Nephron progenitor cell (in vitro differentiated cells): ENCODE results near the gene BAG2.

Source experiments
- DNase-seq: peaks from one replicate; pipeline ENCODE4 v3.0.0; 2021
- H3K27ac Mint-ChIP-seq: 2 replicates; pipeline ENCODE4 v1.8.0; 2021; ENCODE audit warnings: mild to moderate bottlenecking, moderate library complexity, mixed read lengths
- H3K27me3 Mint-ChIP-seq: 2 replicates; pipeline ENCODE4 v1.8.0; 2021; ENCODE audit warnings: mild to moderate bottlenecking, low read depth, mixed read lengths; ENCODE audit not compliant: poor library complexity
- H3K36me3 Mint-ChIP-seq: 2 replicates; pipeline ENCODE4 v1.8.0; 2021; ENCODE audit warnings: low read depth, mixed read lengths
- H3K4me1 Mint-ChIP-seq: 2 replicates; pipeline ENCODE4 v1.8.0; 2021; ENCODE audit warnings: mixed read lengths
- H3K4me3 Mint-ChIP-seq: 2 replicates; pipeline ENCODE4 v1.8.0; 2021; ENCODE audit warnings: mild to moderate bottlenecking, moderate library complexity, mixed read lengths
- H3K9me3 Mint-ChIP-seq: 2 replicates; pipeline ENCODE4 v1.8.0; 2021; ENCODE audit warnings: mild to moderate bottlenecking, moderate library complexity, mixed read lengths
- CTCF ChIP-seq: fragments of 200-600 bp; sonication (generic); IDR thresholded peaks from 2 replicates; pipeline ENCODE4 v1.5.0; 2021; ENCODE audit warnings: antibody characterized with exemption

BAG2 gene

GRCh38 chr6:57207872-57208271 lies 35.7 kb downstream of the BAG2 start:
- H3K27ac Mint-ChIP-seq = no peak overlapping the region
- no peaks in the 10 kb centered on the region for H3K27me3 Mint-ChIP-seq
- TF ChIP-seq CTCF = no peak
- H3K36me3 Mint-ChIP-seq = peaks cover 29% of the 10 kb centered on the region
- H3K4me3 Mint-ChIP-seq = no peak overlapping the region
- H3K4me1 Mint-ChIP-seq = peaks cover 5% of the 10 kb centered on the region
- no peak for DNase-seq
- no peaks in the 10 kb centered on the region for H3K9me3 Mint-ChIP-seq

GRCh38 chr6:57209030-57209429 lies 36.9 kb downstream of the BAG2 start:
- no peaks in the 10 kb centered on the region for H3K9me3 Mint-ChIP-seq
- no peak overlapping the region for H3K27ac Mint-ChIP-seq
- peaks cover 36% of the 10 kb centered on the region for H3K36me3 Mint-ChIP-seq
- no peak overlapping the region for H3K4me3 Mint-ChIP-seq
- no peak for DNase-seq
- H3K27me3 Mint-ChIP-seq = no peaks in the 10 kb centered on the region
- no peak for TF ChIP-seq CTCF
- peaks cover 5% of the 10 kb centered on the region for H3K4me1 Mint-ChIP-seq

GRCh38 chr6:57210060-57210459 lies 37.9 kb downstream of the BAG2 start:
- H3K27ac Mint-ChIP-seq = peak overlapping the region; percentile 27
- H3K27me3 Mint-ChIP-seq = no peaks in the 10 kb centered on the region
- TF ChIP-seq CTCF = no peak
- DNase-seq = no peak
- H3K4me3 Mint-ChIP-seq = no peak overlapping the region
- H3K36me3 Mint-ChIP-seq = peaks cover 46% of the 10 kb centered on the region
- peaks cover 5% of the 10 kb centered on the region for H3K4me1 Mint-ChIP-seq
- peaks cover 8% of the 10 kb centered on the region for H3K9me3 Mint-ChIP-seq

- Mint-ChIP-seq H3K4me3 (no peak overlapping the region), H3K27me3 (no peaks in the 10 kb centered on the region), H3K9me3 (peaks cover 59% of the 10 kb centered on the region), H3K36me3 (peaks cover 79% of the 10 kb centered on the region), H3K27ac (no peak overlapping the region), H3K4me1 (peaks cover under 1% of the 10 kb centered on the region)
- no peak for TF ChIP-seq CTCF
- DNase-seq = no peak
These were observed 43.1 kb downstream of the BAG2 start for GRCh38 chr6:57215260-57215659.

GRCh38 chr6:57216235-57217101 lies 44.3 kb downstream of the BAG2 start:
- no peak for DNase-seq
- no peak for TF ChIP-seq CTCF
- H3K9me3 Mint-ChIP-seq = peaks cover 62% of the 10 kb centered on the region
- H3K4me1 Mint-ChIP-seq = peaks cover 10% of the 10 kb centered on the region
- peaks cover 83% of the 10 kb centered on the region for H3K36me3 Mint-ChIP-seq
- no peak overlapping the region for H3K4me3 Mint-ChIP-seq
- no peaks in the 10 kb centered on the region for H3K27me3 Mint-ChIP-seq
- H3K27ac Mint-ChIP-seq = no peak overlapping the region

- Mint-ChIP-seq H3K27me3 (no peaks in the 10 kb centered on the region), H3K36me3 (peaks cover 76% of the 10 kb centered on the region), H3K27ac (no peak overlapping the region), H3K9me3 (peaks cover 62% of the 10 kb centered on the region), H3K4me3 (peak overlapping the region; percentile 30), H3K4me1 (peaks cover 12% of the 10 kb centered on the region)
- DNase-seq = no peak
- no peak for TF ChIP-seq CTCF
These were observed 45.1 kb downstream of the BAG2 start for GRCh38 chr6:57217270-57217669.
